CD4-positive, alpha-beta T cell treated with Interleukin-4 for 1 hour (primary cell): ENCODE results near the gene RPL10.

Experiments
- DNase-seq, 2 donors: peaks; one replicate each; pipeline ENCODE4 v3.0.0-alpha.2; 2020 to 2022

Gene RPL10

GRCh38 chrX:154401045-154401799 is 3.0 kb downstream of the RPL10 start:
- DNase-seq: peak in 1 of 2 donors; percentile 28

- no peak for DNase-seq
Observed at GRCh38 chrX:154401918-154402621, 3.9 kb downstream of the RPL10 start.

GRCh38 chrX:154402622-154403127 is 4.5 kb downstream of the RPL10 start:
- no peak for DNase-seq

GRCh38 chrX:154403192-154403591 is 5.0 kb downstream of the RPL10 start:
- no peak for DNase-seq

- DNase-seq: no peak
Observed at GRCh38 chrX:154403858-154404257, 5.7 kb downstream of the RPL10 start.

GRCh38 chrX:154404625-154405192 is 6.5 kb downstream of the RPL10 start:
- no peak for DNase-seq

GRCh38 chrX:154408659-154409221 is 10.6 kb downstream of the RPL10 start:
- DNase-seq: no peak

GRCh38 chrX:154409222-154409871 is 11.2 kb downstream of the RPL10 start, which contains the start of gene DNASE1L1:
DNASE1L1 (minus strand) TSS chrX:154409254; CDS start chrX:154405568, 3,686 bp downstream.
- peak; percentile 18 to 80 for DNase-seq

- peak; percentile 59 to 62 for DNase-seq
Observed at GRCh38 chrX:154411981-154412340, 13.8 kb downstream of the RPL10 start.

GRCh38 chrX:154412468-154412867 is 14.3 kb downstream of the RPL10 start:
- DNase-seq: peak; percentile 52 to 55

- DNase-seq: no peak
Observed at GRCh38 chrX:154413142-154413541, 15.0 kb downstream of the RPL10 start.

- no peak for DNase-seq
Observed at GRCh38 chrX:154417157-154417556, 19.0 kb downstream of the RPL10 start.

- no peak for DNase-seq
Observed at GRCh38 chrX:154419189-154419588, 21.0 kb downstream of the RPL10 start.

GRCh38 chrX:154419688-154420401 is 21.7 kb downstream of the RPL10 start:
- DNase-seq: no peak

GRCh38 chrX:154420402-154420756 is 22.2 kb downstream of the RPL10 start:
- DNase-seq: no peak

- DNase-seq: no peak
Observed at GRCh38 chrX:154426916-154427770, 29.0 kb downstream of the RPL10 start.

GRCh38 chrX:154428176-154429171 is 30.3 kb downstream of the RPL10 start, which contains the start of gene ATP6AP1:
ATP6AP1 (plus strand) TSS chrX:154428677; CDS start chrX:154428693, 16 bp downstream.
- peak; percentile 90 to 91 for DNase-seq

GRCh38 chrX:154429711-154430110 is 31.5 kb downstream of the RPL10 start:
- no peak for DNase-seq

GRCh38 chrX:154430479-154430878 is 32.3 kb downstream of the RPL10 start:
- no peak for DNase-seq

- peak in 1 of 2 donors; percentile 45 for DNase-seq
Observed at GRCh38 chrX:154430916-154431315, 32.7 kb downstream of the RPL10 start.
